Measurements from ENCODE around the gene TBC1D25. TPM values are rescaled to one million over a fixed set of nuclear protein-coding genes. Genes with fewer than 3 reads are reported as not detected.

The TBC1D25 gene
- total and polyA plus RNA-seq, 2 of the 4 experiments (the other 2 are of a cell fraction): 11.3 to 15.9 TPM

DNA sequence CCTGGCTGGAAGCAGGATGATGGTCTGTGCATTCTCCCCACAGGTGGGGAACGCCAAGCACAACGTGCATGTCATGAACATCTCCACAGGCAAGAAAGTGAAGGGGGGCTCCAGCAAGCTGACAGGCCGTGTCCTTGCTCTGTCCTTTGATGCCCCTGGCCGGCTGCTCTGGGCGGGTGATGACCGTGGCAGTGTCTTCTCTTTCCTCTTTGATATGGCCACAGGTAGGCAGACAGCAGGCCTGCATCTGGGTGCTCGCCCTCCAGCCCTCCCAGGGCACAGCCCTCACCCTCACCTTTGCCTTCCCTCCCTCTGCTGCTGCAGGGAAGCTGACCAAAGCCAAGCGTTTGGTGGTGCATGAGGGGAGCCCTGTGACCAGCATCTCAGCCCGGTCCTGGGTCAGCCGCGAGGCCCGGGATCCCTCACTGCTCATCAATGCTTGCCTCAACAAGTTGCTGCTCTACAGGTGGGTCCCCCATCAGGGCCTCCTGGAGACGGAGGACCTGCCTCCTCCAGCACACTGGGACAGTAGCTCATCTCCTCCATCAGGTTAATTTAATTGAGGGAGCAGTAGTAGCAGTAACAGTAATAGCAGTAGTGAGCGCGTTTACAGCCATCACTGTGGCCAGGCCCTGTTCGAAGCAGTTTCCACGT, 62.4 kb downstream of the TBC1D25 start:
- H3K4ac ChIP-seq (ENCODE audit: low read depth, low read length): no peak overlapping the region
- intact Hi-C loops (cut with micrococcal nuclease) (no loop called here), in situ Hi-C loops (cut with MboI; ENCODE audit: low sequenced_read_pairs) (no loop called here), dilution Hi-C loops (cut with HindIII; ENCODE audit: low sequenced_read_pairs, unreplicated experiment) (no loop called here)
- H2BK5ac ChIP-seq (ENCODE audit: low read depth, low read length, poor library complexity, severe bottlenecking): no peak overlapping the region
- H3K18ac ChIP-seq (ENCODE audit: low read depth, low read length): no peak overlapping the region
- H4K8ac ChIP-seq (ENCODE audit: low read depth in 2 of 2, low read length in 2 of 2): no peak overlapping the region
- H3K9me1 ChIP-seq (ENCODE audit: insufficient read depth, low read length): no peaks in the 10 kb centered on the region
- DNase-seq (no peak), ATAC-seq (ENCODE audit: low read depth) (no peak)
- no peaks in the 10 kb centered on the region for H3K27me3 ChIP-seq (ENCODE audit: control insufficient read depth, insufficient read depth, low read length)
- no peak overlapping the region for H3K4me3 ChIP-seq (ENCODE audit: insufficient read depth, low read depth, low read length)
- peaks cover 28% of the 10 kb centered on the region for H3K36me3 ChIP-seq (ENCODE audit: control insufficient read depth, insufficient read depth, low read length)
- H4K5ac ChIP-seq (ENCODE audit: low read depth, low read length): no peak overlapping the region
- no peak overlapping the region for H2BK20ac ChIP-seq (ENCODE audit: low read depth, low read length)
- H4K91ac ChIP-seq (ENCODE audit: insufficient read depth, low read depth, low read length): no peak overlapping the region
- 90% methylated on average over 2 of the region's 17 CpGs; no CpG with 5 or more reads in 1 of the 2 experiments for WGBS, 2 experiments (ENCODE audit: extremely low coverage in 2 of 2, insufficient read length in 1 of 2)
- H2AFZ ChIP-seq (replicated peaks; ENCODE audit: low read length, poor library complexity): no peak overlapping the region
- no peak overlapping the region for H2AK5ac ChIP-seq (ENCODE audit: low read depth, low read length)
- H3K14ac ChIP-seq (replicated peaks; ENCODE audit: low read depth, low read length): no peak overlapping the region
- H3K9me3 ChIP-seq (ENCODE audit: control insufficient read depth, insufficient read depth, low read length): no peaks in the 10 kb centered on the region
- H3K79me1 ChIP-seq (ENCODE audit: low read depth in 1 of 2, low read length in 2 of 2): peaks cover 3 to 10% of the 10 kb centered on the region in 2 experiments; a peak in 2 of 4 replicates
- H2BK120ac ChIP-seq (ENCODE audit: low read depth, low read length): no peak overlapping the region
- ChIA-PET POLR2A (ENCODE audit: unreplicated experiment) (no interaction called here), CTCF (no interaction called here)
- no peak overlapping the region for H3K4me2 ChIP-seq (ENCODE audit: low read depth, low read length)
- H2BK15ac ChIP-seq (ENCODE audit: low read depth, low read length): no peak overlapping the region
- no peaks in the 10 kb centered on the region for H4K20me1 ChIP-seq (ENCODE audit: insufficient read depth, low read length)
- H2AK9ac ChIP-seq (replicated peaks; ENCODE audit: low read depth, low read length, poor library complexity): no peak overlapping the region
- TF ChIP-seq FOS (IDR thresholded peaks at IDR 0.05; ENCODE audit: low read depth, low read length) (no peak), RFX5 (IDR thresholded peaks at IDR 0.05; ENCODE audit: low read depth, low read length) (no peak), BHLHE40 (IDR thresholded peaks at IDR 0.05; ENCODE audit: low read depth, low read length) (no peak), RCOR1 (IDR thresholded peaks at IDR 0.05; ENCODE audit: insufficient replicate concordance, low read length) (no peak), CEBPB (IDR thresholded peaks at IDR 0.05; ENCODE audit: low read depth, low read length) (no peak), CHD1 (IDR thresholded peaks at IDR 0.05; ENCODE audit: low read depth, low read length) (no peak), RAD21 (IDR thresholded peaks at IDR 0.05; ENCODE audit: low read length) (no peak), MAFK (IDR thresholded peaks at IDR 0.05; ENCODE audit: low read depth, low read length) (no peak), POLR2A (IDR thresholded peaks at IDR 0.05; ENCODE audit: low read depth, low read length) (no peak), MAZ (IDR thresholded peaks at IDR 0.05; ENCODE audit: borderline replicate concordance, low read depth, low read length) (no peak), MXI1 (IDR thresholded peaks at IDR 0.05; ENCODE audit: borderline replicate concordance, low read depth, low read length) (no peak), NFE2L2 (IDR thresholded peaks at IDR 0.05; ENCODE audit: low read depth, low read length) (no peak)
- TF ChIP-seq, protein P1, sequence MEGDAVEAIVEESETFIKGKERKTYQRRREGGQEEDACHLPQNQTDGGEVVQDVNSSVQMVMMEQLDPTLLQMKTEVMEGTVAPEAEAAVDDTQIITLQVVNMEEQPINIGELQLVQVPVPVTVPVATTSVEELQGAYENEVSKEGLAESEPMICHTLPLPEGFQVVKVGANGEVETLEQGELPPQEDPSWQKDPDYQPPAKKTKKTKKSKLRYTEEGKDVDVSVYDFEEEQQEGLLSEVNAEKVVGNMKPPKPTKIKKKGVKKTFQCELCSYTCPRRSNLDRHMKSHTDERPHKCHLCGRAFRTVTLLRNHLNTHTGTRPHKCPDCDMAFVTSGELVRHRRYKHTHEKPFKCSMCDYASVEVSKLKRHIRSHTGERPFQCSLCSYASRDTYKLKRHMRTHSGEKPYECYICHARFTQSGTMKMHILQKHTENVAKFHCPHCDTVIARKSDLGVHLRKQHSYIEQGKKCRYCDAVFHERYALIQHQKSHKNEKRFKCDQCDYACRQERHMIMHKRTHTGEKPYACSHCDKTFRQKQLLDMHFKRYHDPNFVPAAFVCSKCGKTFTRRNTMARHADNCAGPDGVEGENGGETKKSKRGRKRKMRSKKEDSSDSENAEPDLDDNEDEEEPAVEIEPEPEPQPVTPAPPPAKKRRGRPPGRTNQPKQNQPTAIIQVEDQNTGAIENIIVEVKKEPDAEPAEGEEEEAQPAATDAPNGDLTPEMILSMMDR (conservative IDR thresholded peaks at IDR 0.05; ENCODE audit: low read depth, low read length): no peak
- TF ChIP-seq, protein P2, sequence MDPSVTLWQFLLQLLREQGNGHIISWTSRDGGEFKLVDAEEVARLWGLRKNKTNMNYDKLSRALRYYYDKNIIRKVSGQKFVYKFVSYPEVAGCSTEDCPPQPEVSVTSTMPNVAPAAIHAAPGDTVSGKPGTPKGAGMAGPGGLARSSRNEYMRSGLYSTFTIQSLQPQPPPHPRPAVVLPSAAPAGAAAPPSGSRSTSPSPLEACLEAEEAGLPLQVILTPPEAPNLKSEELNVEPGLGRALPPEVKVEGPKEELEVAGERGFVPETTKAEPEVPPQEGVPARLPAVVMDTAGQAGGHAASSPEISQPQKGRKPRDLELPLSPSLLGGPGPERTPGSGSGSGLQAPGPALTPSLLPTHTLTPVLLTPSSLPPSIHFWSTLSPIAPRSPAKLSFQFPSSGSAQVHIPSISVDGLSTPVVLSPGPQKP (IDR thresholded peaks at IDR 0.05; ENCODE audit: borderline replicate concordance, low read depth, low read length): no peak
- TF ChIP-seq, protein P3, sequence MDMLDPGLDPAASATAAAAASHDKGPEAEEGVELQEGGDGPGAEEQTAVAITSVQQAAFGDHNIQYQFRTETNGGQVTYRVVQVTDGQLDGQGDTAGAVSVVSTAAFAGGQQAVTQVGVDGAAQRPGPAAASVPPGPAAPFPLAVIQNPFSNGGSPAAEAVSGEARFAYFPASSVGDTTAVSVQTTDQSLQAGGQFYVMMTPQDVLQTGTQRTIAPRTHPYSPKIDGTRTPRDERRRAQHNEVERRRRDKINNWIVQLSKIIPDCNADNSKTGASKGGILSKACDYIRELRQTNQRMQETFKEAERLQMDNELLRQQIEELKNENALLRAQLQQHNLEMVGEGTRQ (IDR thresholded peaks at IDR 0.05; ENCODE audit: low read depth, low read length): no peak
- BruUV-seq (replicated peaks): no TSS peak
- H3K23ac ChIP-seq (ENCODE audit: low read depth, low read length): no peak overlapping the region
- no peak overlapping the region for H3K27ac ChIP-seq (ENCODE audit: insufficient read depth, low read length)
- 0 out of 2 replicates have a peak, but pooled peaks cover 1% of the 10 kb centered on the region for H3K4me1 ChIP-seq (ENCODE audit: control insufficient read depth, insufficient read depth, low read length)
- no peak overlapping the region for H3K9ac ChIP-seq (ENCODE audit: low read depth, low read length)
- no peak overlapping the region for H3K56ac ChIP-seq (ENCODE audit: extremely low read depth, insufficient read depth, low read length)

All from IMR-90 (cell line).